Osteocyte (in vitro differentiated cells): ENCODE measurements around the gene KLRB1. TPM values are rescaled to one million over a fixed set of nuclear protein-coding genes. Genes with fewer than 3 reads are reported as not detected.
A peak's percentile ranks its signal among the peaks of the same experiment; 100 is the strongest.
"Not testable (repeated sequence)": the region's sequence is repeated elsewhere in the genome, so short reads cannot be mapped to it uniquely, and the experiment has no call there.

Experiments used
- DNase-seq: peaks from one replicate; pipeline ENCODE4 v3.0.0; 2021; ENCODE audit warnings: mixed read lengths; ENCODE audit not compliant: unreplicated experiment; ENCODE audit errors: extremely low spot score
- H3K27ac Mint-ChIP-seq: one replicate; pipeline ENCODE4 v1.8.0; 2021; ENCODE audit warnings: mild to moderate bottlenecking, mixed read lengths; ENCODE audit not compliant: unreplicated experiment
- H3K27me3 Mint-ChIP-seq: one replicate; pipeline ENCODE4 v1.8.0; 2021; ENCODE audit warnings: mixed read lengths; ENCODE audit not compliant: unreplicated experiment
- H3K36me3 Mint-ChIP-seq: one replicate; pipeline ENCODE4 v1.8.0; 2021; ENCODE audit warnings: mixed read lengths; ENCODE audit not compliant: unreplicated experiment
- H3K4me1 Mint-ChIP-seq: one replicate; pipeline ENCODE4 v1.8.0; 2021; ENCODE audit warnings: mixed read lengths; ENCODE audit not compliant: unreplicated experiment
- H3K4me3 Mint-ChIP-seq: one replicate; pipeline ENCODE4 v1.8.0; 2021; ENCODE audit warnings: mild to moderate bottlenecking, moderate library complexity, mixed read lengths; ENCODE audit not compliant: unreplicated experiment
- H3K9me3 Mint-ChIP-seq: one replicate; pipeline ENCODE4 v1.8.0; 2021; ENCODE audit warnings: mixed read lengths; ENCODE audit not compliant: unreplicated experiment
- CTCF ChIP-seq: fragments of 200-600 bp; sonication (generic); IDR thresholded peaks from 2 replicates; pipeline ENCODE4 v1.5.0; 2021; ENCODE audit warnings: antibody characterized with exemption, mild to moderate bottlenecking, moderate library complexity
- total RNA-seq: library from RNA; stranded (reverse); gene quantifications from 2 replicates; pipeline ENCODE4 v1.2.1, GENCODE V29; 2021

The KLRB1 gene
- total RNA-seq, 1 donor from 2014 or later = not detected

GRCh38 chr12:9647825-9648700, 40.3 kb upstream of the KLRB1 start:
- H3K27ac Mint-ChIP-seq = peak overlapping the region; percentile 95
- peak overlapping the region; percentile 94 for H3K4me3 Mint-ChIP-seq
- H3K9me3 Mint-ChIP-seq = no peaks in the 10 kb centered on the region
- no peaks in the 10 kb centered on the region for H3K27me3 Mint-ChIP-seq
- DNase-seq = peak; percentile 87
- no peak for TF ChIP-seq CTCF
- H3K4me1 Mint-ChIP-seq = peaks cover 41% of the 10 kb centered on the region
- H3K36me3 Mint-ChIP-seq = peaks cover 4% of the 10 kb centered on the region

GRCh38 chr12:9646794-9647781, 39.4 kb upstream of the KLRB1 start:
- no peak for DNase-seq
- H3K27me3 Mint-ChIP-seq = no peaks in the 10 kb centered on the region
- H3K9me3 Mint-ChIP-seq = no peaks in the 10 kb centered on the region
- peaks cover 4% of the 10 kb centered on the region for H3K36me3 Mint-ChIP-seq
- H3K4me3 Mint-ChIP-seq = peak overlapping the region; percentile 94
- H3K4me1 Mint-ChIP-seq = peaks cover 41% of the 10 kb centered on the region
- peak overlapping the region; percentile 95 for H3K27ac Mint-ChIP-seq
- no peak for TF ChIP-seq CTCF

- not testable (repeated sequence) for H3K27ac Mint-ChIP-seq, H3K9me3 Mint-ChIP-seq, H3K27me3 Mint-ChIP-seq, H3K36me3 Mint-ChIP-seq, H3K4me3 Mint-ChIP-seq, DNase-seq
- H3K4me1 Mint-ChIP-seq = peaks cover 23% of the 10 kb centered on the region
Measured at GRCh38 chr12:9644985-9645551, 37.4 kb upstream of the KLRB1 start.

GRCh38 chr12:9643266-9643660, 35.5 kb upstream of the KLRB1 start:
- H3K27ac Mint-ChIP-seq = no peak overlapping the region
- H3K27me3 Mint-ChIP-seq = no peaks in the 10 kb centered on the region
- peaks cover 9% of the 10 kb centered on the region for H3K4me1 Mint-ChIP-seq
- no peaks in the 10 kb centered on the region for H3K36me3 Mint-ChIP-seq
- no peak for DNase-seq
- TF ChIP-seq CTCF = no peak
- H3K4me3 Mint-ChIP-seq = no peak overlapping the region
- H3K9me3 Mint-ChIP-seq = no peaks in the 10 kb centered on the region

DNA sequence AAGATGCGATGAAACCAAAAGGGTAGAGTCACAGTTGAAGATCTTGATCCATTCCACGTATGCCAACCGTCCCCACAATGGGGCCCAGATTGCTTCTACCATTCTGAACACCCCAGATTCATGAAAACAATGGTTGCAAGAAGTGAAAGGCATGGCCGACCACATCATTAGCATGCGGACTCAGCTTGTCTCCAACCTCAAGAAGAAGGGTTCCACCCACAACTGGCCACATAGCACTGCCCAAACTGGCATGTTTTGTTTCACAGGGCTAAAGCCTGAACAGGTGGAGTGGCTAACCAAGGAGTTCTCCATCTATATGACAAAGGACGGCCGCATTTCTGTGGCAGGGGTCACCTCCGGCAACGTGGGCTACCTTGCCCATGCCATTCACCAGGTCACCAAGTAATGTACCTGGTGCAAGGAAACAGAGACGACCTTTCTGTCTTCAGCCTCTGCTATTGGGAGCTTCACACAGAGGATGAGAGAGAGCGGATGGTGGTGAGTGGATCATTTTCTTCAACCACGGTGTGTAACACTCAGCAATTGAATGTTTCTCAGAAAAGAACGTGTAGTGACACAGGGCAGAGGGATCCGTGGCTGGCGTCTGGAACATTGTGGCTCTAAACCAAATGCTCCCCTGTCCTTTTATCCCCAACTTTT, 35.0 kb upstream of the KLRB1 start:
- Mint-ChIP-seq H3K9me3 (no peaks in the 10 kb centered on the region), H3K4me1 (peaks cover 9% of the 10 kb centered on the region), H3K27me3 (no peaks in the 10 kb centered on the region), H3K4me3 (no peak overlapping the region), H3K27ac (no peak overlapping the region), H3K36me3 (no peaks in the 10 kb centered on the region)
- no peak for TF ChIP-seq CTCF
- DNase-seq = no peak
